HEK293 (cell line): ENCODE data around the gene RUVBL1.

Experiments
- KLF1 ChIP-seq: fragments of 450-650 bp; formaldehyde crosslinking; IDR thresholded peaks from 2 replicates; pipeline ENCODE4 v1.5.1; 2016; ENCODE audit warnings: missing biosample characterization, missing genetic modification characterization
- TCF7L2 ChIP-seq: IDR thresholded peaks from 2 replicates; pipeline ENCODE4 v1.6.1; 2011; ENCODE audit warnings: low read depth, mild to moderate bottlenecking, inconsistent platforms, low read length, moderate library complexity, borderline replicate concordance
- ZFP3 ChIP-seq: fragments of 450-650 bp; formaldehyde crosslinking; IDR thresholded peaks from 2 replicates; pipeline ENCODE4 v1.5.1; 2016; ENCODE audit warnings: low read depth, missing biosample characterization, missing genetic modification characterization
- ZNF140 ChIP-seq: fragments of 450-650 bp; formaldehyde crosslinking; IDR thresholded peaks from 2 replicates; pipeline ENCODE4 v1.5.1; 2016; ENCODE audit warnings: missing biosample characterization, missing genetic modification characterization
- ZNF169 ChIP-seq: fragments of 450-650 bp; formaldehyde crosslinking; IDR thresholded peaks from 2 replicates; pipeline ENCODE4 v1.5.1; 2016; ENCODE audit warnings: missing biosample characterization, missing genetic modification characterization
- ZNF280D ChIP-seq: fragments of 450-650 bp; formaldehyde crosslinking; IDR thresholded peaks from 2 replicates; pipeline ENCODE4 v1.5.1; 2016; ENCODE audit warnings: missing biosample characterization, missing genetic modification characterization
- ZNF521 ChIP-seq: fragments of 450-650 bp; formaldehyde crosslinking; IDR thresholded peaks from 2 replicates; pipeline ENCODE4 v1.5.1; 2017; ENCODE audit warnings: missing biosample characterization, mild to moderate bottlenecking, missing genetic modification characterization
- ZNF707 ChIP-seq: fragments of 450-650 bp; formaldehyde crosslinking; IDR thresholded peaks from 2 replicates; pipeline ENCODE4 v1.5.1; 2016; ENCODE audit warnings: missing biosample characterization, missing genetic modification characterization
- ZNF76 ChIP-seq: fragments of 450-650 bp; formaldehyde crosslinking; IDR thresholded peaks from 2 replicates; pipeline ENCODE4; 2016; ENCODE audit warnings: low read depth, missing biosample characterization, missing genetic modification characterization, borderline replicate concordance
- TF ChIP-seq, protein P1 (sequence below): fragments of 450-650 bp; formaldehyde crosslinking; IDR thresholded peaks from 2 replicates; pipeline ENCODE4 v1.5.1; 2016; ENCODE audit warnings: missing biosample characterization, missing genetic modification characterization
- TF ChIP-seq, protein P2 (sequence below): fragments of 450-650 bp; formaldehyde crosslinking; IDR thresholded peaks from 2 replicates; pipeline ENCODE4 v1.5.1; 2016; ENCODE audit warnings: missing biosample characterization, missing genetic modification characterization
- TF ChIP-seq, protein P3 (sequence below): fragments of 450-650 bp; formaldehyde crosslinking; IDR thresholded peaks from 2 replicates; pipeline ENCODE4 v1.5.1; 2016; ENCODE audit warnings: missing biosample characterization, missing genetic modification characterization

DNA sequence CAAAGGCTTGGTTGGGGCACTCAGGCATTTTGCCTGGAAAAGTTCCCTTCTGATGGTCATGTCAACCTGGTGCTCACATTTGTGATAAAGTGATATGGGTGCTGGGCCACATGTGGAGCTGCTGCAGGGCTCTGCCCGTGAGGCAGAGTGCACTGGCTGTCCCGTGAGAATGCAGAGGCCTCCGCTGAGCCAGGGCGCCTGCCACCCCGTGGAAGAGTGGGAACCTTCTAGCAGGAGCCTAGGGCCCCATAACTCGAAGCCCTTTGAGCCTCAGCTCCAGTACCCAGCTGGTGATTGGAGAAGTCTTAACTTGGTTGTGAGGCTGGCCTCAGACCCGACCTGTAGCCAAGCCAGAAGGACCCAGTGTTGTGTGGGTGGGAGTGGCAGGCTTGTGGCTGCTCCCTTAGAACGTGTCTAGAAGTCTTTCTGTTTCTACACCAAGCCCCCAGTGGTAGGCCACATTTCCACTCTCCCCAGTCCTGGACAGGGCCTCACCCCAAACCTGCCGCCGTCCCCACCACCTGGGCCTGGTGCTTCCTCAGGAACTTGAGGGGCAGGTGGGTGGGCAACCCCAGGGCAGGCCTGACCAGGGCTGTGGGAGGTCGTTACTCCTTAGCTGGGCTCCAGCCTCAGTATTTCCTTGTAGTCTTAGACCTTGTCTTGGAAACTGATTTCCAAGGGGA lies 51.7 kb downstream of the RUVBL1 start:
- TF ChIP-seq, protein P1, sequence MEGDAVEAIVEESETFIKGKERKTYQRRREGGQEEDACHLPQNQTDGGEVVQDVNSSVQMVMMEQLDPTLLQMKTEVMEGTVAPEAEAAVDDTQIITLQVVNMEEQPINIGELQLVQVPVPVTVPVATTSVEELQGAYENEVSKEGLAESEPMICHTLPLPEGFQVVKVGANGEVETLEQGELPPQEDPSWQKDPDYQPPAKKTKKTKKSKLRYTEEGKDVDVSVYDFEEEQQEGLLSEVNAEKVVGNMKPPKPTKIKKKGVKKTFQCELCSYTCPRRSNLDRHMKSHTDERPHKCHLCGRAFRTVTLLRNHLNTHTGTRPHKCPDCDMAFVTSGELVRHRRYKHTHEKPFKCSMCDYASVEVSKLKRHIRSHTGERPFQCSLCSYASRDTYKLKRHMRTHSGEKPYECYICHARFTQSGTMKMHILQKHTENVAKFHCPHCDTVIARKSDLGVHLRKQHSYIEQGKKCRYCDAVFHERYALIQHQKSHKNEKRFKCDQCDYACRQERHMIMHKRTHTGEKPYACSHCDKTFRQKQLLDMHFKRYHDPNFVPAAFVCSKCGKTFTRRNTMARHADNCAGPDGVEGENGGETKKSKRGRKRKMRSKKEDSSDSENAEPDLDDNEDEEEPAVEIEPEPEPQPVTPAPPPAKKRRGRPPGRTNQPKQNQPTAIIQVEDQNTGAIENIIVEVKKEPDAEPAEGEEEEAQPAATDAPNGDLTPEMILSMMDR (tag by site-specific recombination), result no peak
- TF ChIP-seq ZNF280D (tag by site-specific recombination) (no peak), ZNF169 (tag by site-specific recombination) (no peak), ZNF521 (no peak), ZNF140 (tag by site-specific recombination) (no peak), TCF7L2 (no peak), ZFP3 (tag by site-specific recombination) (no peak), ZNF707 (tag by site-specific recombination) (no peak), KLF1 (tag by site-specific recombination) (no peak), ZNF76 (no peak)
- TF ChIP-seq, protein P2, sequence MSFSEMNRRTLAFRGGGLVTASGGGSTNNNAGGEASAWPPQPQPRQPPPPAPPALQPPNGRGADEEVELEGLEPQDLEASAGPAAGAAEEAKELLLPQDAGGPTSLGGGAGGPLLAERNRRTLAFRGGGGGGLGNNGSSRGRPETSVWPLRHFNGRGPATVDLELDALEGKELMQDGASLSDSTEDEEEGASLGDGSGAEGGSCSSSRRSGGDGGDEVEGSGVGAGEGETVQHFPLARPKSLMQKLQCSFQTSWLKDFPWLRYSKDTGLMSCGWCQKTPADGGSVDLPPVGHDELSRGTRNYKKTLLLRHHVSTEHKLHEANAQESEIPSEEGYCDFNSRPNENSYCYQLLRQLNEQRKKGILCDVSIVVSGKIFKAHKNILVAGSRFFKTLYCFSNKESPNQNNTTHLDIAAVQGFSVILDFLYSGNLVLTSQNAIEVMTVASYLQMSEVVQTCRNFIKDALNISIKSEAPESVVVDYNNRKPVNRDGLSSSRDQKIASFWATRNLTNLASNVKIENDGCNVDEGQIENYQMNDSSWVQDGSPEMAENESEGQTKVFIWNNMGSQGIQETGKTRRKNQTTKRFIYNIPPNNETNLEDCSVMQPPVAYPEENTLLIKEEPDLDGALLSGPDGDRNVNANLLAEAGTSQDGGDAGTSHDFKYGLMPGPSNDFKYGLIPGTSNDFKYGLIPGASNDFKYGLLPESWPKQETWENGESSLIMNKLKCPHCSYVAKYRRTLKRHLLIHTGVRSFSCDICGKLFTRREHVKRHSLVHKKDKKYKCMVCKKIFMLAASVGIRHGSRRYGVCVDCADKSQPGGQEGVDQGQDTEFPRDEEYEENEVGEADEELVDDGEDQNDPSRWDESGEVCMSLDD (tag by site-specific recombination), result no peak
- TF ChIP-seq, protein P3, sequence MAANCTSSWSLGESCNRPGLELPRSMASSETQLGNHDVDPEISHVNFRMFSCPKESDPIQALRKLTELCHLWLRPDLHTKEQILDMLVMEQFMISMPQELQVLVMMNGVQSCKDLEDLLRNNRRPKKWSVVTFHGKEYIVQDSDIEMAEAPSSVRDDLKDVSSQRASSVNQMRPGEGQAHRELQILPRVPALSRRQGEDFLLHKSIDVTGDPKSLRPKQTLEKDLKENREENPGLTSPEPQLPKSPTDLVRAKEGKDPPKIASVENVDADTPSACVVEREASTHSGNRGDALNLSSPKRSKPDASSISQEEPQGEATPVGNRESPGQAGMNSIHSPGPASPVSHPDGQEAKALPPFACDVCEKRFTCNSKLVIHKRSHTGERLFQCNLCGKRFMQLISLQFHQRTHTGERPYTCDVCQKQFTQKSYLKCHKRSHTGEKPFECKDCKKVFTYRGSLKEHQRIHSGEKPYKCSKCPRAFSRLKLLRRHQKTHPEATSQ (tag by site-specific recombination), result no peak
